ENCODE data around the gene C17orf107. TPM values are rescaled to one million over a fixed set of nuclear protein-coding genes. Genes with fewer than 3 reads are reported as not detected.
"Not testable (repeated sequence)": the region's sequence is repeated elsewhere in the genome, so short reads cannot be mapped to it uniquely, and the experiment has no call there.

C17orf107 gene
- total RNA-seq, 2 experiments from 2014 or later, result 0.76 to 0.79 TPM

- CTCF ChIA-PET (ENCODE audit: unreplicated experiment); H3K36me3 ChIP-seq (ENCODE audit: insufficient read depth, low read length); BruUV-seq (replicated peaks); H3K9me2 ChIP-seq (ENCODE audit: insufficient read depth, low read length); H3K9me3 ChIP-seq (ENCODE audit: low read length); H3K4me2 ChIP-seq (ENCODE audit: low read length); H3K4me1 ChIP-seq (ENCODE audit: insufficient read depth, low read length, poor library complexity, severe bottlenecking); intact Hi-C loops (cut with micrococcal nuclease; ENCODE audit: unreplicated experiment); H4K20me1 ChIP-seq (ENCODE audit: insufficient read depth, low read length); H3K4me3 ChIP-seq (ENCODE audit: low read depth, low read length, poor library complexity, severe bottlenecking); H3K79me2 ChIP-seq (ENCODE audit: insufficient read depth, low read depth, low read length); DNase-seq (ENCODE audit: low spot score); POLR2A ChIA-PET; H3K27ac ChIP-seq (ENCODE audit: low read depth, low read length, poor library complexity, severe bottlenecking); H2AFZ ChIP-seq (ENCODE audit: low read length): not testable (repeated sequence)
Measured at GRCh38 chr17:4869058-4869998, 30.0 kb upstream of the C17orf107 start.

GRCh38 chr17:4870855-4871254 lies 28.5 kb upstream of the C17orf107 start:
- ChIA-PET POLR2A (no interaction called here), CTCF (ENCODE audit: unreplicated experiment) (no interaction called here)
- H2AFZ ChIP-seq (ENCODE audit: low read length), result no peak overlapping the region
- H4K20me1 ChIP-seq (ENCODE audit: insufficient read depth, low read length), result no peaks in the 10 kb centered on the region
- TF ChIP-seq EZH2phosphoT487 (IDR thresholded peaks at IDR 0.05; ENCODE audit: borderline replicate concordance, low read depth, low read length) (no peak), CTCF (conservative IDR thresholded peaks at IDR 0.05; ENCODE audit: low read length) (no peak)
- BruUV-seq (replicated peaks), result no TSS peak
- no peak overlapping the region for H3K4me3 ChIP-seq (ENCODE audit: low read depth, low read length, poor library complexity, severe bottlenecking)
- H3K27ac ChIP-seq (ENCODE audit: low read depth, low read length, poor library complexity, severe bottlenecking), result no peak overlapping the region
- H3K9me2 ChIP-seq (ENCODE audit: insufficient read depth, low read length), result no peaks in the 10 kb centered on the region
- no peak for DNase-seq (ENCODE audit: low spot score)
- H3K4me1 ChIP-seq (ENCODE audit: insufficient read depth, low read length, poor library complexity, severe bottlenecking), result no peaks in the 10 kb centered on the region
- intact Hi-C loops (cut with micrococcal nuclease; ENCODE audit: unreplicated experiment), result no loop called here
- no peaks in the 10 kb centered on the region for H3K9me3 ChIP-seq (ENCODE audit: low read length)
- H3K4me2 ChIP-seq (ENCODE audit: low read length), result no peak overlapping the region
- 0 out of 2 replicates have a peak, but pooled peaks cover 6% of the 10 kb centered on the region for H3K36me3 ChIP-seq (ENCODE audit: insufficient read depth, low read length)
- H3K79me2 ChIP-seq (ENCODE audit: insufficient read depth, low read depth, low read length), result no peaks in the 10 kb centered on the region

GRCh38 chr17:4872786-4873185 lies 26.6 kb upstream of the C17orf107 start:
- intact Hi-C loops (cut with micrococcal nuclease; ENCODE audit: unreplicated experiment), result no loop called here

More at GRCh38 chr17:4872786-4873185, 26.6 kb upstream of the C17orf107 start:
- H3K9me2 ChIP-seq (ENCODE audit: insufficient read depth, low read length), result no peaks in the 10 kb centered on the region
- ChIA-PET POLR2A (no interaction called here), CTCF (ENCODE audit: unreplicated experiment) (no interaction called here)
- no peak overlapping the region for H3K4me2 ChIP-seq (ENCODE audit: low read length)
- H3K4me1 ChIP-seq (ENCODE audit: insufficient read depth, low read length, poor library complexity, severe bottlenecking), result no peaks in the 10 kb centered on the region
- H3K36me3 ChIP-seq (ENCODE audit: insufficient read depth, low read length), result 0 out of 2 replicates have a peak, but pooled peaks cover 6% of the 10 kb centered on the region
- H2AFZ ChIP-seq (ENCODE audit: low read length), result no peak overlapping the region
- H4K20me1 ChIP-seq (ENCODE audit: insufficient read depth, low read length), result no peaks in the 10 kb centered on the region
- H3K4me3 ChIP-seq (ENCODE audit: low read depth, low read length, poor library complexity, severe bottlenecking), result no peak overlapping the region
- BruUV-seq (replicated peaks), result no TSS peak
- H3K27ac ChIP-seq (ENCODE audit: low read depth, low read length, poor library complexity, severe bottlenecking), result no peak overlapping the region
- TF ChIP-seq EZH2phosphoT487 (IDR thresholded peaks at IDR 0.05; ENCODE audit: borderline replicate concordance, low read depth, low read length) (no peak), CTCF (conservative IDR thresholded peaks at IDR 0.05; ENCODE audit: low read length) (no peak)
- H3K79me2 ChIP-seq (ENCODE audit: insufficient read depth, low read depth, low read length), result no peaks in the 10 kb centered on the region
- no peaks in the 10 kb centered on the region for H3K9me3 ChIP-seq (ENCODE audit: low read length)
- DNase-seq (ENCODE audit: low spot score), result no peak

Data from OCI-LY7 (cell line).